Muscle of back (tissue), 11 donors: ENCODE data around the gene AAGAB. TPM values are rescaled to one million over a fixed set of nuclear protein-coding genes. Genes with fewer than 3 reads are reported as not detected.

Source experiments
- DNase-seq, 3 donors: peaks; one replicate each; pipeline versions ENCODE4 v3.0.0 to v3.0.0-alpha.2; 2013
- polyA plus RNA-seq, 10 donors: library from polyadenylated mRNA; unstranded; fragments of 120-200 nt; gene quantifications; one replicate each; pipeline ENCODE4 v1.2.1, GENCODE V29; 2013; ENCODE audit not compliant: insufficient read length in 10 of 10

The AAGAB gene
- polyA plus RNA-seq, 10 donors, result 16.9 to 28.0 (median 22.1) TPM

DNA sequence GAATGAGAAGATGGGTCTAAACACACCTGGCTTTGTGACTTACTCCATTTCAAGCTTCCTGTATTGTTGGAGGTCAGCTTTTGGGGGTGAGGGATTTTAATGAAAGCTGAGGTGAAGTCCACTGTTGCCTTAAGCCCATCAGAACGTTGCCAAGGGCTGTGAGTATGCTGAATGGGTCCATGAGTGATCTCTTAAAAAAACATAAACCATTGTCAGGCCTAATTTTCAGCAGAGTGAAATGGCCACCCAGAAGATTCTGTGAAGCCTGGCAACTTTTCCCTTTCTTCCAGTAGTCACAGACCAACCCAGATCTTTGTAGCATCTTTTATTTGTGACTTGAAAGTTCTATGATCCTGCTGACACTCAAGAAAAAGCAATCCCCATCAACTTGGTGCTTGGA, 102.0 kb downstream of the AAGAB start:
- DNase-seq, result no peak

Other genes starting within 250 kb of the AAGAB start
- gene SMAD3, start 189.1 kb downstream of the AAGAB start, polyA plus RNA-seq, result 10 to 100 TPM; 22.3 to 34.0 (median 24.1) TPM
- 1 to 10 TPM in 7 of 10 donors, under 1 TPM in 3; 0.62 to 1.5 (median 1.1) TPM for gene IQCH, start 125 bp upstream of the AAGAB start, polyA plus RNA-seq